ENCODE data around the gene TBPL2.
"Not testable (repeated sequence)": the region's sequence is repeated elsewhere in the genome, so short reads cannot be mapped to it uniquely, and the experiment has no call there.

Gene TBPL2

DNA sequence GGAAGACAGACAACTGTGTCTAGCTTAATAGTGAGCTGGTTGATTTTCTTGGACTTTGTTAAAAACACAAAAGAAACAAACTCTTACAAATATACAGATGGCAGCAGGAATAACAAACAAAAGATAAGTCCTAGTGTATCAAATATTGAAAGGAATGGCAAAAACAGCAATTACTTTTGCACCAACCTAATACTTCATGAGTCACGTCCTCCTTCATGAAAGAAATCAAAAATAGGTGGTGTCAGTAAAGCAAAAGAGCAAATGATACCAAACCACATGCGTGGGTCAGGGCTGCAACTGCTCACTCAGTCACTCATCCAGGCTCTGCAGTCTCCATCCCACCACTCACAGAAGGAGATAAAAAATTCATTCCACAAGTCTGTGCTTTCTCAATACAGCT, 40.6 kb downstream of the TBPL2 start:
- DNase-seq, result no peak

DNA sequence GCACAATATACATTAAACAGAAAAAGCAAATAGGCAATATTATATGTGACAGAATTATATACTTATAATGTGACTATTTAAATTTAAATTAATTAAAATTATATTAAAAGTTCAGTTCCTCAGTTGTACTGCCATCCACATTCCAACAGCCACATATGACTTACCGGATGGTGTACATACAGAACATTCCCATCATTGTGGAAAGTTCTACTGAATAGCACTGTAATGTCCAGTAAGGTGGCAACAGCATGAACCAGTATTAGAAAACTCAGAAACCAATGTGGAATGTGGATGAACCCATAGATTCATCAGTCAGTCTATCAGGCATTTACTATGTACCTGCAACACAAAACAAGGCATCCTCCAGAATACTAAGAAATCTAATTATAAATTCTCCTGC, 41.2 kb downstream of the TBPL2 start:
- no peak for DNase-seq

DNA sequence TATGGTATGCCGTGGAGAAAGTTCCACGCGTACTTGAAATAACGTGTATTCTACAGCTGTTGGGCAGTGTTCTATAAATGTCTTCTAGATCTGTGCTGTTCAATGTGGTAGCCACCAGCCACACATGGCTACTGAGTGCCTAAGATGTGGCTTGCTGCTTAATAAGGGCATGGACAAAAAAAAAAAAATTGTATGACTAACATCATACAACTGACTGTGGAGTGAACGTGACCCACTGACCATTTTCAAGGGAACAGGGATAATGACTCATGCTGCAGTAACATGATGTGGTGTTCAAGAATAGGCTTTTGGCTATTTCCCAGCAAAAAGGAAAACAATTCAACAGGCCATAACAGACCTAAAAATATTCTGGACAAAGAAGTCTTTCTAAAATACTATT, 41.7 kb downstream of the TBPL2 start:
- no peak for DNase-seq

DNA sequence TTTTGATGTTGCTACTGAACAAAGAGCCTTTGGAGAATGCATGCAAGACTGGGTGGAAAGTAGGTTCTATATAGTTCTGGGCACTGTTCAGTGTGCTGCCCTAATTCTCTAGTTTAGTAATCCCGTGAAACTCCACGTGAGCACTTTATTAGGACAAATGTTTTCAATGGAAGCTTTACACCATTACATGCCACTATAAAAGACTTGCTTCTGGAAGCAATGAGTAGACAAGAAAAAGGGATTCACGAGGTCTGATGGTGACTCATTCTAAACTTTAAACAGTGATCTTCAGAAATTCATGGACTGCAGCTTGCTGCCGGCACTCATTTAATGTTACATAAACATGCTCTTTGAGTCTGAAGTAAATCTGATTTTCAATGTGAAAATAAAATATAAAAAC, 51.1 kb downstream of the TBPL2 start:
- DNase-seq, result no peak

DNA sequence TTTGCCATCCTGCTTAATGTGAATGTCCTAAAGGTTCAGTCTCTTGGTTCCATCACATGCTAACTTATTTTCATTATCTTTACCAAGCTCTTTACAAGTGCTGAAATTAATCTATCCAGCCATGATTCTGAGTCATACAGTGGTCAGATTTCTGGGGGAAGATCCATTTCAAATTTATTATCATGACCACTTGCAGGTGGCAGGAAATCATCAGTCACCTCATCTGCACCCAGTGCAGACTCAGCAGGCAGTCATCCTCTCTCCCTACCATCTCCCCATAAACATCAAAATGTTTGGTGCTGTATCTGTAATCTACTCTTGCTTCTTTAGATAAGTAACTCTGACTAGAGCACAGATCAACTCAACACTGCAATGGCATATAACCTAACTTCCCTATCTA, 52.3 kb downstream of the TBPL2 start:
- no peak for DNase-seq

DNA sequence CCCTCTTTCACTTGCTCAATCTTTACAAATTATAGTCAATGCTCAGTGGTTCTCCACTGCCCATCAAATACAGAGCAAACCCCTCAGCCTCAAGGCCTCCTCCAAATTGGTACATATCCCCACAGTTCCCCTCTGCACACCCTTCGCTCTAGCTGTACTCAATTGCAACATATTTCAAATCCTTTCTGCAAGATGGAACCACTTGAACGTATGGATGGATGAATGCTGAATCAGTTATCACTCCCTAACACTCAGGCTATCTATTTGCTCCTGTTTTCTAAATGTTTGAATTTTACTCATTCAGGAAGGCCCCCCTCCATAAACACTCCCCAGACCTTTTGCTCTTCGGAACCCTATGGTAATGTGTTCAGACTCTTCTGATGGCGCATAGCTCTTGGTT, 53.3 kb downstream of the TBPL2 start:
- no peak for DNase-seq

DNA sequence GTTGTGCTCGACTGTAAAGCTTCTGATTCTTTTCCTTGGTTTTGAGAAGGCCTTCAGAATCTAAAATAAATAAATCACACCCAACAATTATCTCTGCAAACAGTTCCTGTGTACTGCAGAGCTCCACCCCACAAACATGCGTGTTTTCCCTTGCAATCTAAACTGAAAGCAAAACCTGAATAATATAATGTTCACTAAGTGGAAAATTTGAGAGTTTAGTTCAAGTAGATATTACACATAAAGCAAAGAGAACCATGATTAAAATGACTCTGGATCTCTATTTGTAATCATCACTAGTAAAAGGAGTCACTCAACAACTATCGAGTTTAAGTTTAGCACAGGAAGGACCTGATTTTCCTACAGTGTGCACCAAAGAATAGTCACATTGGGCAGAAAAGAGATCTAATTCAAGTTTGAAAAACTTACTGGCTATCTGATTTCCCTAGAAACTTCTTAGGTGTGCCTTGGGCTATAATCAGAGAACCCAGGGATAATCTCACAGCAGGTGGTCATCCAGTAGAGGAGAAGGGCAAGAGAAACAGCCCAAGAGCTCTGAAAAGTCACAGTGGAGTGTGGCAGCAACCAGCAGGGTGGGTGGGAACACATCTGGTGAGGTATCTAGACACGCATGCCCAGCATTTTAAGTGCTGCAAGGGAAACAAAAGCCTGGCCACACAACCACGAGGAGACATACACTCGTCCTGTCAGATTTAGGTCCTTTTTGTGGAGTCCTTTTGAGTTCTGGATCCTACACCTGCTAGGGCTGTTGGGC, 54.2 kb downstream of the TBPL2 start:
- peak; percentile 16 for DNase-seq

DNA sequence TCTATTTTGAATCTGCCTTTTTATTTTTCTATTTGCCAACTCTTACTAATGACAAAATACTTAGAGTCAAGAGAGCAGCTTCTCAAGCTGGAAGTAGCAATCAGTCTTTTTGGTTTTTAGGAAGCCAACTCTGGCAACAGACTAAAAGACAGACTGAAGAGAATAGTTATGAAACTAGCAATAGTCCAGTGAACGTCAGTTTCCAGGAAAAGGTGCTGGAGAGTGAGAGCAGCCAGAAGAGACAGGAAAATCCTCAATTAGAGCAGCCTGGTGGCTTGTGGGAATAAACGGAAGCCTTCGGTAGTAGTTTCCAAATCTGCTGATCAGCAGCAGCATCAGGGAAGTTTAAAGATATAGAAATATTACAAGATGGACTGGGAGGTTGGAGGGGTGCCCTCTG, 55.9 kb downstream of the TBPL2 start:
- no peak for DNase-seq

DNA sequence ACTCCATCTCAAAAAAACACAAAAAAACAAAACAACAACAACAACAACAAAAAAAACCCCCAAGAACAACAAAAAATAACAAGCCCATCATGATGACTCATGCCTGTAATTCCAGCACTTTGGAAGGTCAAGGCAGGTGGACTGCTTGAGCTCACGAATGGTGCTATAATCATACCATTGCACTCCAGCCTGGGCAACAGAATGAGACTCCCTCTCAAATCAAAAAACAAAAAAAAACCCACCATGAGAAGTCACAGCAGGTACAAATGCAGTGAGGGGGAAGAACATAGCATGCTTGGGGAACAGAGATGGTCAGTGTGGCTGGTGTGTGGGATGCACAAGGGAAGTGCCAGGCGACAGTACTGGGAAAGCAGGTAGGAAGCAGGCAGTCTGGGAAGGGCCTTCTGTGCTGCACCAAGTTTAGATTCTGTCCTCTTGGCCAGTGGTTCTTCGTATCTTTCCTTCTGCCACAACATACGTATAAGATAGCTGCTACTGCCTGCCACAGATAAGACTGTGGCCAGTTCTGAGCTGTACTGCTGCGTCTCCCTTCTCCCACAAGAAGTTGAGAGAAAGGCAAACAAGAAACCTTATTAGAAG, 56.8 kb downstream of the TBPL2 start:
- DNase-seq, result no peak

DNA sequence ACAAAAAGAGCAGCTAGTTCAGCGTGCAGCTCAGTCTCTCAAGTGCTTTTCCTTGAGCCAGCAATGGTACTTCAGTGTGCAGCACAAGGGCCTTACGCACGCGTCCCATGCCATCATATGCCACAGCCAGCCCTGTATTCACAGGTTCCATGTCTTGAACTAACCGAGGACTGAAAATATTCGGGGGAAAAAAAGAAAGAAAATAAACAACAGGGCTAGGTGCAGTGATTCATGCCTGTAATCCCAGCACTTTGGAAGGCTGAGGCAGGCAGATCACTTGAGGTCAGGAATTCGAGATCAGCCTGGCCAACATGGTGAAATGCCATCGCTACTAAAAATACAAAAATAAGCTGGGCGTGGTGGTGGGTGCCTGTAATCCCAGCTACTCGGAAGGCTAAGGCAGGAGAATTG, 57.4 kb downstream of the TBPL2 start:
- DNase-seq, result not testable (repeated sequence)

DNA sequence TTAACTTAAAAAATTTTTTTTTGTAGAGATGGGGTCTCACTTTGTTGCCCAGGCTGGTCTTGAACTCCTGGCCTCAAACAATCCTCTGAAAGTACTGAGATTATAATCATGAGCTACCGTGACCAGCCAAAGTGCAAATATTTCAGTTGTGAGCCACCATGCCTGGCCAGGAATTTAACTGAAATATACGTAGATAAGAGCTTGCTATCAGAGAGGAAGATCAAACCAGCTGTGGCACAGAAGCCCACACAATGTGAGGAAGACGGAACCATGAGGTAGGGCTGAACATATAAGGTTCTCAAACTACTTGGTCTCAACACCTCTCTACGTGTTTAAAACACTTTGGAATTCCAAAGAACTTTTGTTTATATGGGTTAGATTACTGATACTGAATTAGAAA, 57.9 kb downstream of the TBPL2 start:
- no peak for DNase-seq

DNA sequence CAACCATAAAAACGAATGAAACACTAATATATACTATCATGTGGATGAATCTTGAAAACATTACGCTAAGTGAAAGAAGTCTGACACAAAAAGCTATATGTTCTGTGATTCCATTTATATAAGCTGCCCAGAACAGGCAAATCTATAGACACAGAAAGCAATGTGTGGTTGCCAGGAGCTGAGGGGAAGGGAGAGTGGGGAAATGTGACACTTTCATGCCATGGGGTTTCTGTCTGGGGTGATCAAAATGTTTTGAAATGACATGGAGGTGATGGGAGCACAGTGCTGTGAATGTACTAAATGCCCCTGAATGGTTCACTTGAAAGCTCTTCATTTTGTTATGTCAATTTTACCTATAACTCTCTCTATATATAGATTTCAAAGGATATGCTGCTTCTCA, 58.9 kb downstream of the TBPL2 start:
- no peak for DNase-seq

DNA sequence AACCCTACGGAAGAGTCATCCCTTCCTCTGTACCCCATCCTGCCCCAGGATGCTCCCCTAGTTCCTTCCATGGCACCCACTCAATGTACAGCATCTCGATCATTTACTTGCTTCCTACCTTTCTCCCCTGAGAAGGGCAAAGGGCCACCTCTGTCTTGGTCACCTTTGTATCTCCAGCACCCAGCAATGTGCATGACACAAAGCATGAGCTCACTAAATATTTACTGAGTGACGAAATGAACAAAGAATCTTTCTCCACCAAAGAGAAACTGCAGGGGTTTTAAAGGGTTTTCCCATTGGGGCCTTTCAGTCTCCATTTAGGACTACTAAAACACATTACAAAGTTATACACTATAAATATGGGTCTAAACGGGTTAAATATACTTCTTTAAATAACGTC, 59.4 kb downstream of the TBPL2 start:
- no peak for DNase-seq

DNA sequence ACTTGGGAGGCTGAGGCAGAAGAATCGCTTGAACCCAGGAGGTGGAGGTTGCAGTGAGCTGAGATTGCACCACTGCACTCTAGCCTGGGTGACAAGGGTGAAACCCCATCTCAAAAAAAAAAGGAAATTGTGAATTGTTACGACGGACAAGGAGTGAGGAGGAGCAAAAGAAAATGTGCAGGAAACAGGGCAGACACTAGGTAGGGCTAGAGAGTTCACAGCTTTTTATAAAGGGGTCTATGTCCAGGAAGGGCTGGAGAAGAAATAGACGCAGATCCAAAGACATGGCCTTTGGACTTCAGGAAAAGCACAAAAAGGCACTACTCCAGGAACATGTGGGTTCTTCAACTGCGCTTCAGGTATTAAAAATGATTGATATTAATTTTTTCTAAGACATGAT, 63.2 kb downstream of the TBPL2 start:
- DNase-seq, result no peak

DNA sequence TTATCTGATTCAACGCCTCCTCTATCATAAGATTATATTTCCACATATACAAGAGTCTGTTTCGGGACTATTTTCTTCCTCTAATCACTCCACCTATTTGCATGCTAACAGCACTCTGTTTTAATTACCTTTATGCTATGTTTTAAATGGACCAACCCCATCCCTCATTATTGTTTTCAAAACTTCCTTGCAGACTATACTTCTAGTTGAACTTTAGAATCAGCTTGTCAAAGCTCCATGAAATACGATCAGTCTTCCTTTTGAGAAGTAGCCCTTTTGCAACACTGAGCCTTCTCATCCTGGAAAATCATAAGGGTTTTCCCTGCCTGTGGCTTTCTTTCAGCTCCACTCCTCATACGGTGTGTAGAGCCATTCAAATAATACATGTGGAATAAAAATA, 65.6 kb downstream of the TBPL2 start:
- DNase-seq, result no peak

DNA sequence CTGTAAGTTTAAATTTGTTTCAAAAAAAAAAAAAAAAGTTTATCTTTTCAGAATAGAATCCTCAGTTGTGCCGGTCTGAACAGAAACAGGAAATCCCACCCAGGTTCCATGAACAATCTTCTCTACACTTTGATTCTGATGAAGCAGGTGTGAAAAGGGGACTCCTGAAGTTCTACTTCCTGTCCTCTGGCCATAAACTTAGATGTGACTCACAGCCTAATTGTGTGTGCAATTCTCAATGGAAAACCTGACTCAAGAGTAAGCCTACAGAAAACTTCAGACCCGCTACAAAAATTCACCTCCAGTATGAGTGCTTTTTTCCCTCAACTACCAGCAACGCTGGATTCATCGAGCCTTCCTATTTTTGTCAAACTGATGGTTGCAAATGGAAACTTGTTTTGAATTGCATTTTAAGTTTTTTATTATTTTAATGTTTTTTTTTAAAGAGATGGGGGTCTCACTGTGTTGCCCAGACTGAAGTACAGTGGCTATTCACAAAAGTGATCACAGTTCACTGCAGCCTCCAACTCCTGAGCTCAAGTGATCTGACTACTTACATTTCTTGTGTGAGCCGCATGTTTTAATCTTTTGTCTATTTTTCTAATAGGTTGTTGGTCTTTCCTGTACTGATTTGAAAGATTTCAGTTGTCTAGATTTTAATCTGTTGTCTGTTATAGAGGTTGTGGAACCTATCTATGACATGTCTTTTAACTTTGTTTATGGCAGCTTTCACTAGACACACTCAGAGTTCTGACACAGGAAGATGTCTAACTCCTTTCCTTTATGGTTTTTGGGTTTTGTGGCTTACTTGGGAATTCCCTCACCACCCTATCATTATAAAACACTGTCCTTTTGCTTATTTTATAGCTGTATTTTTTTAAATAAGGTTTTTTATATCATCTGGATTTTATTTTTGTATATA, 66.4 kb downstream of the TBPL2 start:
- peak; percentile 35 for DNase-seq

DNA sequence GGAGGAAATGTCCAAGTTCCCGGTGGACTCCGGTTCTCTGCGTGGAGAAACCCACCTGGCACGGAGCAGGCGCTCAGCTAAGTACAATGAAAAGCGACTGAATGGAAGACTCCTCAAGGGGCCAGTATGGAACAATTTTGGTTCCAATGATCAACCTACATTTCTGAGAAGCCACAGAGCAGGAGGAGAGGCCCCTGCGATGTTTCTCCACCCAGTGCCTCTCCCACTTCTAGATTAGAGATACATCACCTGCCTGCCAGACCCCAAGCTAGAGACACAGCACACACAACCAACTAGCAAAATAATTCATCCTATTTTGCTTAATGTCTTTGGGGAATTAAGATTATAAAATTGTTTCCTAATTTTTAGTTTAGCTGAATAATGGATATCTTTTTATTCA, 67.6 kb downstream of the TBPL2 start:
- DNase-seq, result no peak

DNA sequence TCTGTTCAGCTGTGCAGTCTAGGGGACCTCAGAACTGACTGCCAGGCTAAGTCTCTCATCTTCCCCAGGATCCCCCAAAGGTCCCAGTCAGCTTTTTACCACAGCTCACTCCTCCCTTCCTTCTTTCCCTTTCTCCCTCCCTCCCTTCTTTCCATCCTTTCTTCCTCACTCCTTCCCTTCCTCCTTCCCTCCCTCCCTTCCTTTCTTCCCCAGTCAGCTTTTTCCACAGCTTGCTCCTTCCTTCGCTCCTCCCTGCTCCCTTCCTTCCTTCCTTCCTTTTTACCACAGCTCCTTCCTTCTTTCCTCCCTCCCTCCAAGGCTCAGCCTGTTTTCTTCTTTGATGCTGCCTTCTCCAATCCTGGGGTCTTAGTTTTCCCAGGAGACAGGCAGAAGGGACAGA, 68.0 kb downstream of the TBPL2 start:
- DNase-seq, result no peak

DNA sequence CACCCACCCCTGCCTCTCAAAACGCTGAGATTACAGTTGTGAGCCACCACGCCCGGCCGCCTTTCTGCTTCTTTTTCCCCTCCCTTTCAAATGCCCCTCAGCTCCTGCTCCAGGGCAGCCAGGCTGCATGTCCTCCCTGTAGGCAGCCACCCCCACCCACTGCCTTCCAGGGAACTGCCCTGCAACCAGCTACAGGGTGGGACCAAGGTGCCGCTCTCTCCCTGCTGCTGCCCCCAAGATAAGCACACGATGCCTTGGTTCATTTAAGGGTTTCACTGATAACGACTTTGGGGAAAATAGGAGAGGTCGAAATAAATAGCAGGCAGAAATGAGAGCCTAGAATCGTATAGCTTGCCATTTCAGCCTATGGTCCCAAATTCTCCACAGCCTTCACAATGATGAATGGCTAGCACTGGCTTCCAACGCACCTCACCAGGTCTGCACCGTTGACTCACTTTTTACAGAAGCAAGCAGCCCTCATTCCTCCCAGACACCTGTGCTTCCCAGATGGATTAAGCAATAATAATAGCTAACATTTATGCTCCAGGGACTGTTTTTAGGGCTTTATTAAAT, 69.4 kb downstream of the TBPL2 start:
- no peak for DNase-seq

DNA sequence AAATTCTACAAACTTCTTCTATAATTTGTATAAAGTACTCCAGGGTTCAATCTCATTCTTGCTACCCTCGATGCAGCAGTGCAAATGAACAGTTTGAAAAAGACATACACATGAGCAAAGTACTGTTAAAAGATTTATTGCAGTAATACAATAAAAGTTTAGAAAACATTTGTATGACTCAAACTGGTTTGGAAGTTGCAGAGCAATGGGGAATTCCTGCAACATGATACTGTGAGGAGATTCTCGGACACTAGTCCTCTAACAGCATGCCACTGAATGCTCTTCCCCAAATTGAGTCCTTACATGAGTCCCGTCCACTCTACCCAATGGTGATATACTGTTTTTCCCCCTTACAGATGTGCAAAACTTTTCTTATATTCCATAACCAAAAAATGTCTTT, 74.1 kb downstream of the TBPL2 start:
- DNase-seq, result no peak

Data from CD4-positive, alpha-beta T cell treated with Interleukin-17A for 4 hours (primary cell).